Suppressor macrophage treated with lipopolysaccharide for 4 hours (primary cell): ENCODE data around the gene KCNJ11.
"Not testable (repeated sequence)": the region's sequence is repeated elsewhere in the genome, so short reads cannot be mapped to it uniquely, and the experiment has no call there.

ENCODE experiments used
- DNase-seq: peaks from one replicate; pipeline ENCODE4 v3.0.0-alpha.2; 2020

KCNJ11 gene

GRCh38 chr11:17388609-17389210, at the start of gene KCNJ11:
Gene KCNJ11 (minus strand): TSS chr11:17388659. CDS start chr11:17388091, 568 bp downstream.
- DNase-seq, result no peak

GRCh38 chr11:17437366-17437765, 48.9 kb upstream of the KCNJ11 start:
- DNase-seq, result no peak

- no peak for DNase-seq
Measured at GRCh38 chr11:17434108-17434507, 45.6 kb upstream of the KCNJ11 start.

- no peak for DNase-seq
Measured at GRCh38 chr11:17432002-17432401, 43.5 kb upstream of the KCNJ11 start.

- no peak for DNase-seq
Measured at GRCh38 chr11:17431139-17431538, 42.7 kb upstream of the KCNJ11 start.

- DNase-seq, result no peak
Measured at GRCh38 chr11:17430616-17431015, 42.2 kb upstream of the KCNJ11 start.

GRCh38 chr11:17428925-17429324, 40.5 kb upstream of the KCNJ11 start:
- no peak for DNase-seq

- no peak for DNase-seq
Measured at GRCh38 chr11:17428261-17428660, 39.8 kb upstream of the KCNJ11 start.

GRCh38 chr11:17426233-17426632, 37.8 kb upstream of the KCNJ11 start:
- DNase-seq, result not testable (repeated sequence)

GRCh38 chr11:17423533-17424310, 35.3 kb upstream of the KCNJ11 start:
- DNase-seq, result no peak

GRCh38 chr11:17421781-17422180, 33.3 kb upstream of the KCNJ11 start:
- no peak for DNase-seq

- DNase-seq, result no peak
Measured at GRCh38 chr11:17418444-17419081, 30.1 kb upstream of the KCNJ11 start.

- no peak for DNase-seq
Measured at GRCh38 chr11:17416492-17416891, 28.0 kb upstream of the KCNJ11 start.

- no peak for DNase-seq
Measured at GRCh38 chr11:17415523-17416104, 27.2 kb upstream of the KCNJ11 start.

GRCh38 chr11:17414992-17415391, 26.5 kb upstream of the KCNJ11 start:
- no peak for DNase-seq

- no peak for DNase-seq
Measured at GRCh38 chr11:17414317-17414737, 25.9 kb upstream of the KCNJ11 start.

- no peak for DNase-seq
Measured at GRCh38 chr11:17413414-17414316, 25.2 kb upstream of the KCNJ11 start.

GRCh38 chr11:17412488-17413180, 24.2 kb upstream of the KCNJ11 start:
- DNase-seq, result no peak

GRCh38 chr11:17411418-17411817, 23.0 kb upstream of the KCNJ11 start:
- no peak for DNase-seq

- DNase-seq, result no peak
Measured at GRCh38 chr11:17410606-17411379, 22.3 kb upstream of the KCNJ11 start.

GRCh38 chr11:17408641-17409040, 20.2 kb upstream of the KCNJ11 start:
- no peak for DNase-seq
